Stimulated activated effector memory CD8-positive, alpha-beta T cell treated with anti-CD3 and anti-CD28 coated beads, Interleukin-12 subunit alpha, Interleukin-12 subunit beta, amount 100 ng/mL, for 72 hours (primary cell): ENCODE data around the gene COL5A1.

Experiments used
- ATAC-seq: fragments of 150-1000 bp; cut with Tn5 transposase; 2 replicates; pipeline ENCODE4 v1.10.0; 2021
- DNase-seq, 2 donors: peaks; one replicate each; pipeline ENCODE4 v3.0.0; 2021 to 2022; ENCODE audit warnings: low spot score in 2 of 2
- H3K27ac Mint-ChIP-seq: one replicate; pipeline ENCODE4 v1.8.0; 2022; ENCODE audit warnings: mild to moderate bottlenecking, mixed read lengths
- H3K36me3 Mint-ChIP-seq: one replicate; pipeline ENCODE4 v1.8.0; 2022; ENCODE audit warnings: mild to moderate bottlenecking, mixed read lengths
- H3K4me1 Mint-ChIP-seq: one replicate; pipeline ENCODE4 v1.8.0; 2022; ENCODE audit warnings: mixed read lengths
- H3K4me3 Mint-ChIP-seq: one replicate; pipeline ENCODE4 v1.8.0; 2022; ENCODE audit warnings: mild to moderate bottlenecking, mixed read lengths
- H3K9me3 Mint-ChIP-seq: one replicate; pipeline ENCODE4 v1.8.0; 2022; ENCODE audit warnings: mixed read lengths

The COL5A1 gene

DNA sequence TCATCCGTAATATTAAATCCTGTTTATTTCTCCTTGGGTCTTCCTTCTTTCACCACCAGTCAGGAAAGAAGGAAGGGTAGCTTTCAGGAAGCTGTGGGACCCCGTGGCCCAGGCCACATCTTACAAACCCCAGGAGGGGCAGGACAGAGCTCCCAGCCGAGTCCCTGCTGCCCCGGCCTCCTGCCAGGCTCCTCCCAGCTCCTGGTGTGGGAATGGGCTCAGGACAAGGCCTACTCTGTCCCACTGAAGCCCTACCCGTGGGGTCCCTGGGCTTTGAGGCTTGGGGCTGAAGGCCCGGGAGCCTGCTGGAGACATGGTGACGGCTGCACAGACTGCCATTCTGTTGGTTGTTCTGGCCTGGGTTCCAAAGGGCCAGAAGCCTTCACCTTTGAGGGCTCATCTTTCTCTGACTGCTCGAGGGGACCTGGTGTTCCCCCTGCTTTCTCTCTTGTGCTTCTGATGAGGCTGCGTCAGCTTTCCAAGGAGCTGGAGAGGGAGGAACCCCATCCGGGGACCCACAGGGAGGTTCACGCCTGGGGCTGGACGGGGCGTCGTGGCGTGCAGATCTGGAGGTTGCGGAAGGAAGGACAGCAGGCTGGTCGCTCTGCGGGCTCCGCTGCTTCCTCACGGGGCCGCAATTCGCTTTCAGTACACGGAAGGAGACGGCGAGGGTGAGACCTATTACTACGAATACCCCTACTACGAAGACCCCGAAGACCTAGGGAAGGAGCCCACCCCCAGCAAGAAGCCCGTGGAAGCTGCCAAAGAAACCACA, 86.6 kb downstream of the COL5A1 start:
- Mint-ChIP-seq H3K4me1 (peaks cover 6% of the 10 kb centered on the region), H3K36me3 (no peaks in the 10 kb centered on the region), H3K4me3 (no peak overlapping the region), H3K27ac (no peak overlapping the region), H3K9me3 (peaks cover 2% of the 10 kb centered on the region)
- no peak for DNase-seq
- ATAC-seq: no peak

DNA sequence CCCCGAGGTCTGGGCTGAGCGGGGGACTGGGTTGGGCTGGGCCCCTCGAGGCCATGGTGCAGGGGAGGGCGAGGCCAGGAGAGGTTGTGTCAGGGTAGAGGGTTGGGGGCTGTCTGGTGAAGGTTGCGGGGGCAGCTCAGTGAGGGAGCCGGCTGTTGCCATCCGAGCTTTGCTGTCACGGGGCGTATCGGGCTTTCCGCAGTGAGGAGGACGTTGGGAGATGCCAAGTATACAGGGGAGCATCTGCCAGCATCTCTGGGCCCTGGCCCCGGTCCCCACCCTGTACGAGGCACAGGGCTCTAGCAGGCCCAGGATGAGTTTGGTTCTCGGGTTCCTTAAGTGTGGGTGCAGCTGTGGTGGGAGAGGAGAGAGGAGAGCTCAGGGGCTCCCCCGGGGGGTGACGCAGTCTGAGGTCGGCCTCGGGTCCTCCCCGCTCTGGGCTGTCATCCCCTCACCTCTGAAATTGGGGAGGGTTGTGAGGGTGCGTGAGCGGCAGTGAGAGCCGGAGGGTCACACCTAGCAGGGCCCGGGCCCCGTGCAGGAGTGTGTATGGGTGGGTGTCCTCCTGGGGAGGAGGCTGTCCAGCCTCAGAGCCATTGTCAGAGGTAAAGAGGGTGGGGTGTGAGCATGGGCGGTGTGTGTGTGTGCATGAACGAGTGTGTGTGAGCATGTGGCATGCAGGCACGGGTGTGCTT, 87.3 kb downstream of the COL5A1 start:
- ATAC-seq: no peak
- no peaks in the 10 kb centered on the region for H3K36me3 Mint-ChIP-seq
- DNase-seq: no peak
- H3K4me3 Mint-ChIP-seq: no peak overlapping the region
- H3K4me1 Mint-ChIP-seq: peaks cover 6% of the 10 kb centered on the region
- H3K27ac Mint-ChIP-seq: no peak overlapping the region
- peaks cover 2% of the 10 kb centered on the region for H3K9me3 Mint-ChIP-seq

DNA sequence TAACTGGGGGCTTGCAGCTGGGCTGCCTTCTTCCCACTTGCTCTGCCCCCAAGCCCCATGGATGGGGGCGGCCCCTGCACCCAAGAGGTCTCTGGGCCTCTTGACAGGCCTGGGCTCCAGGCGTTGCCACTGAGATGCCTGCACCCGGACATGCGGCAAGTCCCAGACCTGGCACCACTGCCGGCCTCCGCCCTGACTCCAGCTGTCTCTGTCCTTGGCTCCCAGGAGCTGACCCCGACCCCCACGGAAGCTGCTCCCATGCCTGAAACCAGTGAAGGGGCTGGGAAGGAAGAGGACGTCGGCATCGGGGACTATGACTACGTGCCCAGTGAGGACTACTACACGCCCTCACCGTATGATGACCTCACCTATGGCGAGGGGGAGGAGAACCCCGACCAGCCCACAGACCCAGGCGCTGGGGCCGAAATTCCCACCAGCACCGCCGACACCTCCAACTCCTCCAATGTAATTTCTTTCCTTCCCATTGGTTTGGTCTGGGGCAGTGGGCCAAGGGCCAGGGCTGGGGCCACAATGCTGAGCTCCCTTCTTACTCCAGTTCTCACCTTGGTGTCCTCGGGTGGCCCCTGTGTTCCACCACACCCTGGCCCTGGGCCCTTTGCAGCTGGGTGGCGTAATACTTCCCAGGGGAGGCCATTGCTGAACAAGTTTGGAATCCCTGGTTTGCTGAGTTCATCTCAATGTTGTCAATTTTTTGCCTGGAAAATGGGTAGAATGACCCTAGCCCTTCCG, 88.6 kb downstream of the COL5A1 start:
- Mint-ChIP-seq H3K36me3 (no peaks in the 10 kb centered on the region), H3K4me1 (peaks cover 6% of the 10 kb centered on the region), H3K4me3 (no peak overlapping the region), H3K27ac (no peak overlapping the region), H3K9me3 (peaks cover 2% of the 10 kb centered on the region)
- DNase-seq (no peak), ATAC-seq (no peak)

DNA sequence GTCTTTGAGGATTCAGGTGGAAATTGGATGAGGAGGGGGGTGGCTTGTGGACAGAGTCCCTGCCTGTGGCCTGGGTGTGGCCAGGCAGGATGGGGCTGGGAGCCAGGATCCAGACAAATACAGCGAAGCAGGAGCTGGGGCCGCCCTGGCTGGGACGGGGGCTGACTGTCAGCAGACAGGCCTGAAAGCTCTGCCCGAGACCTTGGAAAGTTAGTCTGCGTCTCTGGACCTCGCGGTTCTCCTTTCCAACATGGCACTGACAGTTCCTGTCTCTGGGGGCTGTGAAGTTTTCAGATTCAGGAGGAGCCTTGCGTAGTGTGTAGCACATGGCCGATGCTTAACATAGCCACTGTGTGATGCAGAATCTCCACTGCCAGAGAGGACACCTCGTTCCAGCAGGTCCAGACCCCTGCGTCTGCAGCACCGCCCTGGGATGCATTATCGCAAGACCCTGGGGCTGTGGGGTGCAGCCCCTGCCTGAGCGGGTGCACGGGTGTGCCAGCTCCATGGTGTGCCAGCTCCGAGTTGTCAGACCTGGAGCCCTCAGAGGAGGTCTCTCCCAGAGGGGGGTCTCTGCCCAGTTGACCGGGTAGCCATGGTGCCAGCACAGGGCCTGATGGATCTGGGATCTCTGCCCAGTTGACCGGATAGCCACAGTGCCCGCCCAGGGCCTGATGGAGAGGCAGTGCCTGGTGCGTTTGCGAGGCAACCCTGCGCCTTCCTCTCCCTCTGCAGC, 89.3 kb downstream of the COL5A1 start:
- Mint-ChIP-seq H3K4me3 (no peak overlapping the region), H3K4me1 (peaks cover 6% of the 10 kb centered on the region), H3K27ac (no peak overlapping the region), H3K9me3 (peaks cover 2% of the 10 kb centered on the region), H3K36me3 (no peaks in the 10 kb centered on the region)
- ATAC-seq (no peak), DNase-seq (no peak)

DNA sequence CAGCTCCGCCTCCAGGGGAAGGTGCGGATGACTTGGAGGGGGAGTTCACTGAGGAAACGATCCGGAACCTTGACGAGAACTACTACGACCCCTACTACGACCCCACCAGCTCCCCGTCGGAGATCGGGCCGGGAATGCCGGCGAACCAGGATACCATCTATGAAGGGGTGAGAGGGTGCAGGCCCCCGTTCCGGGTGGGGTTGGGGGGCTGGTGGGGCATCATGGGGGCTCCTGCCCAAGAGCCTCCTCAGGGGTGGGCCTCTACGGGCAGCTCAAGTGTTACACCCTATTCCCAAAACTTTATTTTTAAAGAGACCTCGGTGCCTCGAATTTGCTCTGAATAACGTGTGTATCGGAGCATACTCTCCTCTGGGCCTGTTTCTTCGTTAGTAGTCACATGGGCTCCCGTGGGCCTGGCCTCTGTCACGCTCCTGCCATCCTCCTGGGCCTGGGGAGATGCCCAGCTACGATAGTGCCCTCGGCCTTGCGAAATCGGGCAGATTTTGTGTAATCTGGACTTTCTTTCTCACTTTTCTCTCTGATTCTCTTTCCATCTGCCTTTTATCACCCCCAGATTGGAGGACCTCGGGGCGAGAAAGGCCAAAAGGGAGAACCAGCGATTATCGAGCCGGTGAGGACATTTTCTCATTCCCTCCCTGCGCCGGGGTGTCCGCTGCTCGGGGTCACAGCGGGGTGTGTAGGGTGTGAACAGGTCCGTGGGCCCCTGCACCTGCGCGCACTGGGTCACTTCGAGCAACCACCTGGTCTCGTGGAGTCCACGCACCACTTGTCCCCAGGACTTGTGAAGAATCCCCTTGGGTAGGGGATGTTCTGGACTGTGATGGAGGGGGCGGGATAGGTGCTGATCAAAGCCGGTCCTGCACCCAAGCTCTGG, 90.1 kb downstream of the COL5A1 start:
- Mint-ChIP-seq H3K27ac (no peak overlapping the region), H3K4me1 (peaks cover 6% of the 10 kb centered on the region), H3K36me3 (no peaks in the 10 kb centered on the region), H3K4me3 (no peak overlapping the region), H3K9me3 (peaks cover 2% of the 10 kb centered on the region)
- DNase-seq (no peak), ATAC-seq (no peak)

DNA sequence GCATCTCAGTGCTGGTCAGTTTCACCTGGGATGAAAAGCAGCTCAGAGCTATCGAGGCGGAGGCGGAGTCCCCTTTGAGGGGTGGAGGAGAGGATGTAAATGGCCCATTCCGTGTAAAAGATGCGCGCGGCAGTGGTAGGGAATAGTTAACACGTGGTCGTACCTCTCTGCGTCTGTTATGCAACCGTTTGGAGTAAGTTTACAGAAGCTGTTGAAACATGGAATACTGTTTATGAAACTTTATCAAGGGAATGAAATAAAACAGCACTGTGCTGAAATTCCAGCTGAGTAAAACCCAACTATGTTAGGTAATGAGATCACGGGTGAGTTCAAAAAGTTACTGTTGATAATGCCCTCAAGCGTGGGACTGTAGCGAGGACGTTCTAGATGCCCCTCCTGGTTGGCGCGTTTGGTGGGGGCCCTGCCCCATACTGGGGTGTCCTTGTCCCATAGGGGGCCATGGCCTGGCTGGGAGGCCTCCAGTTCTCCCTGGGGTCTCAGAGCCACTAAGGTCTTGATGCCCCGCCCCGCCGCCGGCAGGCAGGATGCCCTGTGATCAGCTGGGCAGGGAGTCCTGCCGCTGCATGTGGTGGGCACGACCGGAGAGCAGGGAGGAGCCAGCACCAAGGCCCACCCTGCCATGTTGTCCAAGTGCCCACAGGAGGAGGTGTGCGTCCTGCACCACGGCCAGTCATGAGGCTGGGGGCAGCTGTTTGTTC, 90.9 kb downstream of the COL5A1 start:
- H3K4me1 Mint-ChIP-seq: peaks cover 6% of the 10 kb centered on the region
- peaks cover 2% of the 10 kb centered on the region for H3K9me3 Mint-ChIP-seq
- no peak overlapping the region for H3K4me3 Mint-ChIP-seq
- DNase-seq: no peak
- H3K36me3 Mint-ChIP-seq: no peaks in the 10 kb centered on the region
- H3K27ac Mint-ChIP-seq: no peak overlapping the region
- no peak for ATAC-seq

DNA sequence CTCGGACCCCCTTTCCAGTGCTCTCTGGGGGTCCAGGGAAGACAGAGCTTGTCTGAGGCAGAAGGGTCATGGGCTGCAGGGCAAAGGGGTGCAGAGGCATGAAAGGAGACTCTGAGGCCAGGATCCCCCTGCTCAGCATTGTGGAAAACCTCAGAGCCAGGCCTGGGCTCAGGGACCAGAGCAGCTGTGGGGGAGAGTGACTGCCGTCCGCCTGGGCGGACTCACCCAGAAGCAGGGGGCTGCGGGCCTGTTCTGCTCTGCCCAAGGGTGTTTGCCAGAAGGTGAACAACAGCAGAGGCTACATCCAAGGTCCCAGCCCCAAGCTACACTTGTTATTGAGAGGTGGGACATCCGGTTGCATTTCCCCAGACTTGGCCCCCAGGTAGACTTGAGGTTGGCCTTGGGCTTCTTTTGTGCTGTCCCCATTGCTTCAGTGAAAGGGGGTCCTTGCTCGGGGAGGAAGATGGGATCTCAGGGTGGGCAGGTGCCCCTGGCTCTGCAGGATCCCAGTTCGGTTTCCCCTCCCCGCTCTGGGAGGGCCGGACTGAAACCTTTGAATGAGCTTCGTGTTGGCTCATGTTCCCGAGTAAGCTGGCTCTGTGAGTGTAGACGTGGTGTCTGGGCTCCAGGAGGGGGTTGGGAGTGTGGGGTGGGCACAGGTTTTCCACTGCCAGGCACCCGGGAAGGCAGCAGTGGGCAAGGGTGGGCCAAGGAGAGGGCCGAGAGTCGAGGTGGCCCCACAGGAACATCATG, 92.1 kb downstream of the COL5A1 start:
- Mint-ChIP-seq H3K27ac (no peak overlapping the region), H3K4me1 (peaks cover 6% of the 10 kb centered on the region), H3K4me3 (no peak overlapping the region), H3K36me3 (no peaks in the 10 kb centered on the region), H3K9me3 (peaks cover 2% of the 10 kb centered on the region)
- no peak for DNase-seq
- ATAC-seq: no peak

DNA sequence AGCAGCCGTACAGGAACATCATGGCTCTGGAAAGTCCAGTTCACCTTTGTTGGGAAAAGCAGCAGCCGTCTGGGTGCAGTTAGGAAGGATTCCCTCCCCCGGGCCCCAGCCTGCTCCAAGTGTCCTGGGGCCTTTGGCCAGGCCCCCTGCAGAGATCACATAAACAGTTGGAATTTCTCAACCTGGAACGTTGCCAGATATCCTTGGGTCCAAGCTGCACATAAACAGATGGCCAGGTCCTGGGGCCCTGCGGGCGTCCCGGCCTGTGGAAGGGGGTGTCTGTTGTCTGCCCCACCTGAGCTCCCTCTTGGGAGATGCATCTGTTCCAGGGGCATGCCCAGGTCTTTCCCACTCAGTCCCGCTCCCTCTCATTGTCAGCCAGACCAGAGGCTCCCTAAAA, 92.7 kb downstream of the COL5A1 start:
- Mint-ChIP-seq H3K9me3 (peaks cover under 1% of the 10 kb centered on the region), H3K36me3 (no peaks in the 10 kb centered on the region), H3K4me3 (no peak overlapping the region), H3K4me1 (peaks cover 6% of the 10 kb centered on the region), H3K27ac (no peak overlapping the region)
- ATAC-seq (no peak), DNase-seq (no peak)

DNA sequence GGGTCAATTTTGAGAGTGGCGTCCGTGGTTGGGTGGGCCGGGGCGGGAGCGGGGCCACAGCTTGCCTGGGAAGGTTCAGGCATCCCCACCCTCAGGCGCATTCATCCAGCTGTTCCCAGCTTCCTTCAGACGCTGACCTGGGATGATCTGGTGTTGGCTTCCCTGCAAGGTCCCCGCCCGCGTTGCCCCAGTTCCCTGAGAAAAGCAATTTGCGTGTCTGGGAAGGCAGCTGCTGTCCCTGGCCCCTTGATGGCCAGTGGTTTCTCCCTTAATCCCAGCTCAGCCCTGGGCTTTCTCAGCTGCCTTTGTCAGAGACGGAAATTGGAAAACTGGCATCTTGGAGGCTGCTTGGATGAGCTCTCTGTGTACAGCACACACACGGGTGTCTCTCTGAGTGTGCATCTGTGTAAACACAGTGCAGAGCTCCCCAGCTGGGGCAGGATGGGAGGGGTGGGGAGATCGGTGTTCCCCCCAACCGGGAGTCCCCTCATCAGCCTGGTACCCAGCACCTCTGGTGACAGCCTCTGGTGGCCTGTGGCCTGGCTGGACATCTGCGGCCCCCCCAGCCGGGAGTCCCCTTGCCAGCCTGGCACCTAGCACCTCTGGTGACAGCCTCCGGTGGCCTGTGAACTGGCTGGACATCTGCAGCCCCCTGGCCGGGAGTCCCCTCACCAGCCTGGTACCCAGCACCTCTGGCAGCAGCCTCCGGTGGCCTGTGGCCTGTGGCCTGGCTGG, 94.0 kb downstream of the COL5A1 start:
- DNase-seq (no peak), ATAC-seq (no peak)
- Mint-ChIP-seq H3K4me3 (no peak overlapping the region), H3K36me3 (no peaks in the 10 kb centered on the region), H3K9me3 (no peaks in the 10 kb centered on the region), H3K4me1 (peaks cover 8% of the 10 kb centered on the region), H3K27ac (no peak overlapping the region)

DNA sequence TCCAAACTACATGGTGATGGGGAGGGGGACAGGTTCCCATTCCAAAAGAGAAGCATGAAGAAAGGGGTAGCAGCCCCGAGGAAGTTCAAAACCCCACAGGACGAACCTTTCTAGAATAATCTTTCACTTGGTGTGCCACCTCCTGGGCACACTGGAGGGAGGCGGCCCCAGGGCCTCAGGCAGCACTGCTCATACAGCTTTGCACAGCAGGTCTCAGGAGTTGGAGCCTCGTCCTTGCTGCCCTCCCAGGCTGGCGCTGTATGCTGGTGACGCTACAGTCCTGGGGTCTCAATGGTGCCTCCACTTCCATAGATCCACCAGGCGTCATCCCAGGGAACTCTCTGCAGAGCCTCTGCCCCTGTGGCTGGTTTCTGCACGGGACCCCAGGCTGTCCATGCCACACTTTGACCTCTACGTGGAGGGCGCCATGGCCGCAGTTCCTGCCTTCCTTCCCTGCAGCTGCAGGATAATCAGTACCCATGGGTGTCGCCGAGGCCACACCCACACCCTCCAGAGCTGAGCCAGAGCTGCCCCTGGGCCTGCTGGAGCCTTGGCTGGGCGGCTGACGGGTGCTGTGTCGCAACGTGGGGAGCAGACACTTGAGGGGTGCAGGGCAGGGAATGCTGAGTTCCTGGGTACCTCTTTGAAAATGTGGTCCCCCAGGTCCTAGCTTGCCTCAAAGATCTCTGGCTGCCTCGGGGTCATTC, 95.3 kb downstream of the COL5A1 start:
- Mint-ChIP-seq H3K4me1 (peaks cover 8% of the 10 kb centered on the region), H3K36me3 (no peaks in the 10 kb centered on the region)
- ATAC-seq: no peak

DNA sequence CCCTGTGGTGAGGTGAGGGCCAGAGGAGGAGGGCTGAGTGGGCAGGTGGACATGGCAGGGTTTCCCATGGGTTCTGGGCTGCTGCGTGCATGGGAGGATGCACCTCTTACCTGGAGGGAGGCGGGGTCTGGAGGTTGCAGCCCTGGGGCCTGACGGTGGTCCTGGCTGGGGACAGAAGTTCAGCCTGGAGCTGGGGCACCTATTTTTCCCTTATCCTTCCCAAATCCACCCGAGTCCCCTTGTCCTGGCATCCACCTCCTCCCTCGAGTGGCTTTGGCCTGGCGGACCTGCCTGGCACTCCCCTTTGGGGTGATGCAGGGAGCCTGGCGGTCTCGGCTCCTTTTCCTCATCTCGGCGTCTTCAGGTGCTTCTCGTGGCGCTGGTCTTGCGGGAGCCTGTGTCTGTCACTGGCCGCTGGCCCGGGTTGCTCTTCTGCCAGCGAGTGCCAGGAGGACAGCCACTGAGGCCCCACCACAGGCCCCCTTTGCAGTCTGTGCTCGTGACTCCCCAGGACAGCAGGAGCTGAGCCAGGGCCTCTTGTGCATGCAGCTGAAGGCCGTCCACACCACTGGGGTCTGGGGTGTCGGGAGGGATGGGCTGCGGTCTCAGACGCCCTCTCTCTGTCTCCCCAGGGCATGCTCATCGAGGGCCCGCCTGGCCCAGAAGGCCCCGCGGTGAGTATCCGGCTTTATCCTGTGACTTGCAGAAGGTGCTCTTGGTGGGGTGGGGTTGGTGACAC, 96.4 kb downstream of the COL5A1 start:
- Mint-ChIP-seq H3K4me1 (peaks cover 8% of the 10 kb centered on the region), H3K4me3 (no peak overlapping the region), H3K9me3 (no peaks in the 10 kb centered on the region), H3K27ac (no peak overlapping the region), H3K36me3 (no peaks in the 10 kb centered on the region)
- DNase-seq: no peak
- ATAC-seq: no peak

More for the DNA sequence above, 95.3 kb downstream of the COL5A1 start:
- Mint-ChIP-seq H3K27ac (no peak overlapping the region), H3K9me3 (no peaks in the 10 kb centered on the region), H3K4me3 (no peak overlapping the region)
- no peak for DNase-seq
